OCI-LY7 (cell line): ENCODE results near the gene SRGAP2B.
"Not testable (repeated sequence)": the region's sequence is repeated elsewhere in the genome, so short reads cannot be mapped to it uniquely, and the experiment has no call there.

ENCODE experiments used
- CTCF ChIP-seq: fragments of 200-600 bp; sonication (generic); conservative IDR thresholded peaks from 2 replicates; pipeline ENCODE4 v1.5.1; 2014; ENCODE audit warnings: mild to moderate bottlenecking, antibody characterized with exemption, low read length, moderate library complexity, mixed read lengths
- EZH2phosphoT487 ChIP-seq: fragments of 200-600 bp; sonication (generic); IDR thresholded peaks from 2 replicates; pipeline ENCODE4 v1.6.1; 2018; ENCODE audit warnings: low read depth, borderline replicate concordance, mild to moderate bottlenecking, mixed run types, antibody characterized with exemption, low read length, moderate library complexity, mixed read lengths

GRCh38 chr1:145094655-145095211, 395 bp downstream of the SRGAP2B start:
- TF ChIP-seq CTCF, EZH2phosphoT487: not testable (repeated sequence)
